Left ventricle myocardium superior (tissue), 1 donor: ENCODE results near the gene MACROD2. TPM values are rescaled to one million over a fixed set of nuclear protein-coding genes. Genes with fewer than 3 reads are reported as not detected.

ENCODE experiments used
- ATAC-seq: fragments of 200-7000 bp; cut with Tn5 transposase; one replicate; pipeline ENCODE4 v1.9.1; 2020; ENCODE audit warnings: mild to moderate bottlenecking, moderate library complexity
- DNase-seq: peaks from one replicate; pipeline ENCODE4 v3.0.0-alpha.2; 2020
- intact Hi-C: fragments of 100-400 bp; cut with micrococcal nuclease; formaldehyde crosslinking; loops from one replicate; pipeline ENCODE4 v1.11.0; 2022
- total RNA-seq: library from RNA; stranded (reverse); fragmentation: NEBNext Ultra II Directional; extraction: Animal tissue kit (Norgen Biotek cat#: 25700); gene quantifications from one replicate; pipeline ENCODE4 v1.2.1, GENCODE V29; 2021
- donor health status: DM: no; HTN: yes; CAD: no; lungs with severe emphysema.

MACROD2 gene
- total RNA-seq, 1 donor from 2014 or later, result 3.5 TPM

DNA sequence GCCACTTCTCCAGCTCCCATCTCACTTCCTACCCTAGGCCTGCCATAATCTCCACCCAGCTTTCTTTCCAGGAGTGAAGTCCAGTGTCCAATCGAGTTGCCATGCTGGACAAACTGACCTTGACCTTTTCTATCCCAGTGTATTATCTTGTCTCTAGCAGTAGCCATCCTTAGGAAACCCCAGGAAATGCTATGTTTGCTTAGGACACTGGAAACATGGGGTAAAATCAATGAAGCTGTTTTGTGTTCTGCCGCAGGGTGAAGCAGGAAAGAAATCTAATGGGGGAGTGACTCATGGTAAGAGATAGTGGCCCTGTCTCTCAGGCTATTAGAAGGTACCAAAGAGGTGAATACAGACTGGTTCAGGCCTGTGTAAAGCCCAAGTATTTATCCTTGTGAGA lies 1452.2 kb downstream of the MACROD2 start:
- no peak for DNase-seq

DNA sequence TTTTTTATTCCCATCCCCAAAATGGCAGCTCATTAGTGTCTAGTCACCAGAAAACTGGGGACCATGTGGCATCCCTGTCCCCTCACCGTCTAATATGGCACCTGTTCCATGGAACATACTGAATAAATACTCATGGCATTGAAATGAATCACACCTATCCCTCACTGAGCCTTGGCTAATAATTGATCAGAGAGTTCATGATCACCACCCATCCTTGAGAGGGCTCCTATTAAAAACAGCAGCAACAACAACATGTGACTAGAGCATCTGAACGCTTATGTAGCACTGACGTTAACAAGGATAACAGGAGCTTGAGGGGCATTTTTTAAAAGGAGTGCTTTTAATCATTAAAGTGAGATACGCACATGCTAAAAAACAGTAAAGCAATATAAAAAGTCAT lies 1453.7 kb downstream of the MACROD2 start:
- no peak for ATAC-seq
- intact Hi-C loops, result no loop called here

More for the DNA sequence above, 1452.2 kb downstream of the MACROD2 start:
- intact Hi-C loops, result no loop called here
- no peak for ATAC-seq

DNA sequence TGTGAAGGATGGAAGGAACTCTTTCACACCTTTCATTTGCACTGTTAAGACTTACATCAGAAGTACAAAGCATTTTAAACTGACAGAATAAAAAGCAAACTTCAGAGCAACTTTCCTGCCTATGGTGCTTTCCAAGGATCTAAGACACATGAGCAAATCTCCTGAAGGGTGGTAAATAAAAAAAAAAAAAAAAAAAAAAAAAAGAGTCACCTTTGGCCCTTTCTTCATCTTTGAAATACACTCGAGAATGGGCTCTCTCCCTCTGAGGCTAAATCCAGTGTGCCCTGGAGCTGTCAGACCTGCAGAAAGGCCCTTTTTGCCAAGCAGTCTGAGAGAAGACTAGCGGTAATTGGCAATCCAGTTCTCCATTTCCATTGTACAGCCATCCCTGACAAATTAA lies 1455.9 kb downstream of the MACROD2 start:
- no peak for DNase-seq
- intact Hi-C loops, result no loop called here
- no peak for ATAC-seq

More for the DNA sequence above, 1453.7 kb downstream of the MACROD2 start:
- no peak for DNase-seq

DNA sequence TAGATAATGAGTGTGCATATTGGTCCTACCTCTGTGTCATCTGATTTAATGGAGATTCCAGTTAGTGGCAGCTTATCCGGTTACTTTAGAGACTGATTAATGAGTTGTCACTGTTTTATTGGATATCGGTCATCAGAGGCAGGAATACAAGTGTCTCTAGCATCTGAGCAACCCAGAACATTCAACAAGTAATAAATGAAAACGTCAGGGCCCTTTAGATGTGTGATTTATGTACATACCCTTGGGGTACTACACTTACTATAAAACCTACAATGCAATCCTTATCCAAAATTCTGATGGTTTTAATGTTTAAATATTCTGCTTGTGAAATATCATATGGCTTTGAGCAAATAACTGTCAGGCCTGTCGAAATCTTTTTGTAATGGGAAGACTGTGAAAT lies 1460.0 kb downstream of the MACROD2 start:
- intact Hi-C loops, result no loop called here
- DNase-seq, result no peak
- no peak for ATAC-seq

DNA sequence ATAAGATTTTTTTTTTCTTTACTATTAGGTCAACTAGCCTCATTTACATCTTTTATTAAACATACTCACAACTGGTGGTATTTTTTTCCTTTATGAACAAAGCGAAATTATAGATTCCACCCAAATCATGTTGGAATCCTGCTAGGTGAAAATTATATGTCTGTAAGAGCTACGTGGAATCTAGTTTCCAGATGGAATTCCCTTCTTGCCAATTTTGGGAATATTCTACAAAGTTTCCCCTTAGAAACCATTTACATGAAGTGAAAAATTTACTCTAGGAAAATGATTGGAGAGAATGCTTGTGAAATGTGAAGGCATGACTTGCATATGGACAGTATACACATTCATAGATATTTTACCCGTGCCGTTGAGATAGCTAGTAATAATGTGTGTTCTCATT lies 1466.6 kb downstream of the MACROD2 start:
- DNase-seq (no peak), ATAC-seq (no peak)
- intact Hi-C loops, result no loop called here

DNA sequence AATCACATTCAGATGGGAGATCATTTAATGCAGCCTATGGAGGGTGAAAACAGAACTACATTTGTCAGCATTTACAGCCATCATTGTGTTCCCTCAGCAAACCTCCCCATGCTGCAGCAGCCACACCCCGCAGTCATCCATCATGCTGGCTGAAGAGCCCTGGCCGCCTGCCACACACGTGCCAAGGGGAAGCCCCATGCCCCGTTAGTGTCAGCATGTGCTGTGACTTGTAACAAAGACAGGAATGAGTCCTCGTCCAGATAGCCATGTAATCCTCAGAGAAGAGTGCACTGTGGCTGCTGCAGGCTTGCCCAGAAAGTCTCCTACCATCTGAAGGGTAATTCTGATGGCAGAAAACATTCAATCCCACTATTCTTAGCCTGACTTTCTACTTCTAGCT lies 1480.2 kb downstream of the MACROD2 start:
- ATAC-seq, result peak; percentile 85
- peak; percentile 68 for DNase-seq
- intact Hi-C loops, result no loop called here

DNA sequence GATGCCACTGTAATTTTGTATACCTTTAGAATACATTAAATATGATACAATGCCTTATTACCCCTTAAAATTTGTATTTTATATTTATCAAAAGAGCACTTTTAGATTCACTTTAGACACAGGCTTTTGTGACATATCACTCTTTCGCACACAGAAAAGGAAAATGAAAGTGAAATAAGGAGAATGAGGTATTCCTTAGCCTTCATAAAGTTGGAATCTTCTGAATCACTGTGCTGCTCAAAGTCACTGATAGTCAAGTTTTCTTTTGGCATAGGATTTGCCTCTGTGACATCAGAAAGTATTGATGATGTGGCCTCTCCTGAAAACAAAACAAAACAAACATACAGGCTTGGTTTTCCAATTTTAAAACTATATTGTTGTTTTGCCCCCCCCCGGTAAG lies 1480.9 kb downstream of the MACROD2 start:
- intact Hi-C loops, result no loop called here
- DNase-seq (no peak), ATAC-seq (no peak)

DNA sequence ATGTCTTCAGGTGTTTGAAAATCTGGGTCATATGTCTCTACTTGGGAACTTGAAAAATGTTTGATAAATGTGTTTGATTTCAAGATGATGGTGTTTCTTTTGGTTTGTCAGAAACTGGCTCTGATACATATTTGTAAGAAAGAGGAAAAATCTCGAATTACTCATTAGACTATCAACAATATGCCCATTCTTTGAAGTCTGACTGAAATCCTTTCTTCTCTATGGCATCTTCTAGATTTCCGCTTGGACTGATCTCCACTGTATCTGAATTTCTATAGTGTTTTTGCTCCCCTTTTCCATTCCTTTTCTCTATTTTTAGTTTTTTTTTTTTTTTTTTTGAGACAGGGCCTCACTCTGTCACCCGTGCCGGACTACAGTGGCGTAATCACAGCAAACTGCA lies 1481.5 kb downstream of the MACROD2 start:
- ATAC-seq (no peak), DNase-seq (no peak)
- intact Hi-C loops, result no loop called here

DNA sequence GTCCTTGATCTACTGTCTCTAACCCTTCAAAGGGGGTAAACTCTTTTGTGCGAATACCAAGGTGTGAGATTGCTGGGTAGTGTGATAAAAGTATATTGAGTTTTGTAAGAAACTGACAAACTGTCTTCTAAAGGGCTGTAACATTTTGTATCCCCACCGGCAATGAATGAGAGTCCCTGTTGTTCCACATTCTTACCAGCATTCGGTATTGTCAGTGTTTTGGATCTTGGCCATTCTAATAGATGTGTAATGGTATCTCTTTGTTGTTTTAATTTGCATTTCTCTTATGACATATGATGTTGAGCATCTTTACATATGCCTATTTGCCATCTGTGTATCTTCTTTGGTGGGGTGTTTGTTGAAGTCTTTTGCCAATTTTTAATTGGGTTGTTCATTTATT lies 1487.2 kb downstream of the MACROD2 start:
- intact Hi-C loops, result no loop called here
- ATAC-seq (no peak), DNase-seq (no peak)

DNA sequence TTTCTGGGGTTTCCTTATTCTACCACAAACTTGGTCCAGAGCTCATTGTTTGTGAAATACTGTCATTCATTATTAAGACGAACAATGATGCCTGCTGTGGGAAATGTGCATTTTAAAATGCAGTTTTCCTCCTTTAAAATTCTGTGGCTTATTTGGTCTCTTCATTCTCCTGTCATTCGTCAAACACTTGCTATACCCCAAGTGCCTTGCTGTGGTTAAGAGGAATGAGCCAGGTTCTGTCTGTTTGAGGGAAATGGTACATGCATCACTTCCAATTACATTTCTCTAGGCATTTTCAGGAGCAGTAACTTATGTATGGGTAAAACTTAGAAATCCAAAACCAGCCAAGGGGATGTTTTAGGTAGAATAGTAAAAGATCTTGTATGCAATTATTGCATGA lies 1490.2 kb downstream of the MACROD2 start:
- ATAC-seq (no peak), DNase-seq (no peak)
- intact Hi-C loops, result no loop called here

DNA sequence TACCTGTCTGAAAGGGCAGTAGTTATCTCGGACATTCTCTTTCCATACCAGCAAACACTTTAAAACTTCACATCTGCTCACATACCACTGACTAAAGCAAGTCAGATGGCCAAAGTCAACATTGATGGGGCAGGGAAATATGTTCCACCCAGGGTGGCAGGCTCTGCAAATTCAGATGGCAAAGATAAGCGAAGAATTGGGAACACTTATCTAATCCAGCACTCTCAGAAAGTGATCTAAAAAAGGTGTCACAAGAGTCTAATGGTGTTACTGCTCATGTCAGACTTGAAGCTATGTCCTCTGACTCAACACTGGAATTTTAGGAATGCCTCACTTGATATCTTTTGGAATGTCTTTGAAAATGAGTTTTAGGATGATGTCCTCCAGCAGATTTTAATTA lies 1491.7 kb downstream of the MACROD2 start:
- DNase-seq, result no peak
- intact Hi-C loops, result no loop called here
- ATAC-seq, result no peak

DNA sequence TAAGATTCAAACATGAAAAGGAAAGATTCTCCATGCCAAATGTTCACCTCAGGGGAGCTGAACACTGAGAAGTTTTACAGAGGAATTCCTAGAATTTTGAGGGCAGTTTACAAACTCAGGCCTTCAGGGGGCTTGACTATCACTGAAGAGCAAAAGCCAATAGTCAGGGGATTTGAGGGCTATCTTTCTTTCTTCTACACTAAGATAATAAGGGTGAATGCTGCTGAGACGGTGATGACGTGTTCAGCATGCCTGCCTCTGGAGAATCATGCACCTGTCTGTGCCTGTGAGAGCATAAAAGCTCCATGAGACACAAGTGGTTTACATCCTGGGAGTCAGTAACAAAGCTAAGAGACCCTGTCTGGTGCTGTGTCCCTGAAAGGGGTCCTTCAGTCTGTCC lies 1492.4 kb downstream of the MACROD2 start:
- intact Hi-C loops, result no loop called here
- no peak for DNase-seq
- ATAC-seq, result no peak

DNA sequence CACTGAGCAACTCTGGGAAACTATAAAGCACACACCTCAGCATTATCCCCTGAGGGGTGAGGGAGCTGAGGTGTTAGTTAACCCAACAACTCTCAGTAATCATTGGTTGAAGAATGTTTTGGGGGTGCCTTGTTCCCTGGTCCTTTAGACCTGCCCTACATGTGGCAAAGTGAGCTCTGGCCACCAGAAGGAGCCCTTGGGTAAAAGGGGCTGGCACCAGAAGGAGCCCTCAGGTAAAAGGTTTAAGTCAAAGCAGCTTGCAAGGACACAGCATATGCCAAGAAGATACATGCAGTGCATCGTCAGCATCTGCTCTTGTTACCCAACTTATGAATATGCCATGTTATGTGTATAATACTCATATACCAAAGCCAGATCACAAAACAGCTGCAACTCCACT lies 1496.3 kb downstream of the MACROD2 start:
- intact Hi-C loops, result no loop called here
- ATAC-seq, result no peak
- no peak for DNase-seq

DNA sequence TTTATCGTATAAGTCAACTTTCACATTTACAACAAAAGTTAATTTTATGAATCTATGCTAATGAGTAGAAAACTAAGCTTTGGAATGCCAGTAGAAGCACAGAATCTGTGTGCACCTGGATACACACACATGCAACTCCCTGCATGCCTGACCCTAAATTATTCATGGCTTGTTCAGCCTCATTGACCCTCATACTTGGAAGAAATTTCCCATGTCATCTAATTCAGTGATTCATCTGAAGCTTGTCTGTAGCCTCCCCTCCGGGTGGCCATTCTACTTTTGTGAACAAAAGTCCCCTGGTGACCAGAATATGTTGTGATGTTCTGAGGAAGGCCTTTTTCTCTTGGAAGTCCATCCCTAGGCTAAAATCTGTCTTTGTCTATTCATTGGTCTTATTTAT lies 1499.5 kb downstream of the MACROD2 start:
- intact Hi-C loops, result no loop called here
- DNase-seq, result no peak
- no peak for ATAC-seq

DNA sequence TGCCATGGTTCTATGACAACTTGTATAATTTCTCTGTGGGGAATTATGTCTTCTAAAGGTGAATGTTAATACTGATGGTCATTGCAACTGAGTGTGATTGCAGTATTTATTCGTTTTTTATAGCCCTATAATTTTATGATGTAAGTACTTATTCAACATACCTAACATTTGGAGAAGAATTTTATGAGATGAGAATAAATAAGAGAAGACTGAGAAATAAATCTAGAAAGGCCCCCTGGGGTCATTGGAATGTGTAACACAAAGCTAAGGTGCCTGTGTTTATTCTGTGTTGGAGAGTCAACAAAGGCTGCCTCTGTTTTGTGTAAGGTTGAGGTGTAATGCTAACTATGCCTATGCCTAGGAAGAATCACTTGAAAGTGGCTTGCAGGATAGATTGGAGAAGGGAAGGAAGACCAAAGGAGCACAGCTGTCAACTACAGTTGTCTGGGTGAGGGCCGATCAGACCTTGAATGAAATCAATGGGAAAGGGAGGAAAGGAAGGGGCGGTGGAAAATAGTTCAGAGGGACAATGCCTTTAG lies 1501.3 kb downstream of the MACROD2 start:
- intact Hi-C loops, result no loop called here
- no peak for ATAC-seq

DNA sequence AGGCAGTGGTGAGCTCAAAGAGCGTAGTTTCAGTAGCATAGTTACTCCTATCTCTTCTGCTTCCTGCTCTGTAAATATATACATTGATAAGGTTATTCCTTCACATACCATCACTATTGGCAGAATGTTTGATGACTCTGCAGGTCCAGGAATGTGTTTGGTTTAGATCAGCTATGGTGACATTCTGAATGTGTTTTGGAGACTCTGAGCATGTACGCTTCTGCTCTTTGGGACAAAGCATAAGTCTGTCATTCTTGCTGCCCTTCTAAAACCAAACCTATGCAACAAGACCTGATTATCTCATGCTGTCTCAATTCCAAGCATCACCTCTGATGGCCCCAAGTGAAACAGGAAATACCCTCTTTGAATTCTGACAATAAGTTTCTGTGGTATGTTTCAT lies 1503.6 kb downstream of the MACROD2 start:
- intact Hi-C loops, result no loop called here
- ATAC-seq (no peak), DNase-seq (no peak)

More for the DNA sequence above, 1501.3 kb downstream of the MACROD2 start:
- no peak for DNase-seq

DNA sequence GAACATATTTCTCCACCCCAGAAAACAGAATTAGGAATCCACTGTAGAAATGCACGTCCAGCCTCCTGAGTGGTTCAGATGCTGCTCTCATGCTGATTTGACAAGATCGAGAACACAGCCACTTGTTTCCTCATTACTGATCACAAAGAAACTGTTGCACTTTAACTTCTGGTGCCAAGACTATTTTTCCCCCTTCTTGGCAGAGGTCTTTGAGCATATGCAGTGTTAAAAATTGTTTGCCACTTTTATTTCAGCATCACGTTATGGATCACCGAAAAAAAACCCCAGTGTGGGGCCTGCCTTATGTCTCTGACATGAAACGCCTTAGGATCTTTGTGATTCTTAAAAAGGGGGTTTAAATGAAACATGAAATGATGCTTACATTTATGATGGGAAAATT lies 1511.0 kb downstream of the MACROD2 start:
- intact Hi-C loops, result no loop called here
- ATAC-seq (no peak), DNase-seq (no peak)

DNA sequence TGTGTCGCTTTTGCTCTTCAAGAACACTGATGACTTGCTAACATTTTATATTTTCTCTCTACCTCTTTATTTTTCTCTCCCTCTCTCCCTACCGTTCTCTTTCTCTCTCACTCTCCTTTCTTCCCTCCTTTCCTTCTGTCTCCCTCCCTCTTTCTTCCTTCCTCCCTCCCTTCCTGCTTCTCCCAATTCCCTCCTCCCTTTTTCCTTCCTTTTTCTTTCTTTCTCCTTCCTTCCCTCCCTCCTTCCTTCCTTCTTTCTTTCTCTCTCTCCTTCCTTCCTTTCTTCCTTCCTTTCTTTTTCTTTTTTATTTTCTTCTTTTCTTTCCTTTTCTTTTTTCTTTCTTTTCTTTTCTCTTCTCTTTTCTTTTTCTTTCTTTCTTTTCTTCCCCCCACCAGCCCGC lies 1511.8 kb downstream of the MACROD2 start:
- intact Hi-C loops, result no loop called here
- DNase-seq (no peak), ATAC-seq (no peak)

DNA sequence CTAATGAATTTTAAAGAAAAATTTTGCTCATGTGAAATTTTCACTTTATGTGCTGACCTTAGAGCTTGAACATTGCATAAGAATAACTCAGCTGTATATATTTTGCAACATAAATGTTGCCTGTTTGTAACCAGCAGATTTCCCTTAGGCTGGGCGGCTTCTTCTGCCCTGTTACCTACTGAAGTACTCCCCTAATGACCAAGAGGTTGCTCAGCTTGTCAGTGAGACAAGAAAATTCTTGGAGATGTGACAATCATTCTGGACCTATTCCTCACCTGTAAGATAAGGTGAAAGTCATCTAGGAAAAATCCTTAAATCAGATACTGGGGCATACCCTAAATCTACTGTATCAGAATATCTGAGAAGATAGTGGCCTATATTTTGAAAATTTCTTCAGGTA lies 1516.2 kb downstream of the MACROD2 start:
- intact Hi-C loops, result no loop called here
- no peak for ATAC-seq

DNA sequence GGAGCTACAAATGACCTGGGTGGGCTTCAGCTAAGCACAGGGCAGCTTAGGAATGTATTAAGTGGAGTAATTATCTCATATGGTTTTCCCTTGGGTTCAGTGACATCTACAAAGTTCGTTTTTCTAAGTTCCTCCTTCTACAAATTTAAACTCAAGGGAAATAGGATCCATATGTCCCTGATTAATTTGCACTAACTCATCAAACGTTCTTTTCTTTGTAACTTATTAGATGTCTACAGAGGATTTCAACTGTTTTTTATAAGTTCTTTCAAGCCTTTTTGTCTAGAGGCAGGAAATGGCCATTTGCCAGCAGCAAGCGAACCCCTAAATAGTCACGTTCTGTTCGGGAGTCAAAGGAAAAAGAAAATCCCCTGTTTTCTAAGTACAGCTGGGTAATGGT lies 1517.6 kb downstream of the MACROD2 start:
- DNase-seq (no peak), ATAC-seq (no peak)
- intact Hi-C loops, result no loop called here

More for the DNA sequence above, 1516.2 kb downstream of the MACROD2 start:
- no peak for DNase-seq

DNA sequence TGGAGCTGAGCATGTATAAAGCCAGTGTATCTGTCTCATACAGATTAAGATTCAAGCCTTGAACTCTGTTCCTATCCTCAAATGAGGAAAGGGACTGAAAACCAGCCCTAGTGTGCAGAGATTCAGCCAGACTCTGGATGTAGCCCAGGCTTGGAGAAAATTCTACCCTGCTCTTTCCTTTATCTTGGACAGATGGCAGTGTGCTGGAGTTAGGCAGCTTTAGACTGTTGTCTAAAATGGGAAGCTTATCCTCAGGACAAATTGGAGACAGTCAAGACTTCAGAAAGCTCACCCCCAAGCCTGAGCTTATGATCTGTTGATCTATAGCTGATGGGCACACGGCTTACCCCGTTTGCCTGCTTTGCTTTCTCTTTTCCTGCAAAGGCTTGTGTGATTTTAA lies 1520.4 kb downstream of the MACROD2 start:
- ATAC-seq, result no peak
- DNase-seq, result no peak
- intact Hi-C loops, result no loop called here

DNA sequence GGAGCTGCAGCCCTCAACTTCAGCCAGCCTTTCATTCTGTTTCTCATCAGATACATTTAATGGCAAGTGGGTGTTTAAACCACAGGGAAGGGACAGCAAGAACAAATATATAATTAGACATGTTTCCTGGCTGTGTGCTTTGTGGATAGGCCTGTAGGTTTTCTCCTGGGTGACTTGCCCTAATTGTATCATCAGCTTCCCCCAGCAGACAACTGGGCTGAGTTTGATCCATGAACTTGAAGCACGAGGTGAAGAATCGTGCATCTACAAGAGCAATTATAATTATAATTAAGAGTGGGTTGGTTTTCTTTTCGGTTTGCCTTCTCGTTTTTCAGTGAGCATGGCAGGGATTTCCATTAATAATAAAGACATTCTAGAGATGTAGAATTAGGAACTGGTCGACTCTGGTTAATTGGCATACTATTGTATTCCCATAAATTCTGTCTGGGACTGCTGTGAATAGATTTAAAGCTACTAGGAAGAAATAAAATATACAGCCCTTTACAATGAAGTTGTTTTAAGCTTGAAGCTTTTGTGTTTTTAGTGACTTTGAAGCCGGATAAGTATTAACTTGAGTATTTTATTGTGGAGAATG lies 1525.7 kb downstream of the MACROD2 start:
- intact Hi-C loops, result no loop called here
- DNase-seq (no peak), ATAC-seq (no peak)
